Left lung (tissue), 10 donors: ENCODE results near the gene SHD. TPM values are rescaled to one million over a fixed set of nuclear protein-coding genes. Genes with fewer than 3 reads are reported as not detected.
"Not testable (repeated sequence)": the region's sequence is repeated elsewhere in the genome, so short reads cannot be mapped to it uniquely, and the experiment has no call there.

Experiments used
- ATAC-seq: fragments of 200-7000 bp; cut with Tn5 transposase; one replicate; pipeline ENCODE4 v1.9.1; 2020; ENCODE audit warnings: moderate library complexity
- DNase-seq, 4 donors: peaks; one replicate each; pipeline ENCODE4 v3.0.0-alpha.2; 2013 to 2020
- H3K27ac ChIP-seq, 2 donors: fragments of 200-600 bp; sonication (generic) in 1 of 2; one replicate each; pipeline versions ENCODE4 v1.5.0 to v1.8.0; 2020 to 2021
- H3K27me3 ChIP-seq, 2 donors: fragments of 200-600 bp; sonication (generic) in 1 of 2; one replicate each; pipeline versions ENCODE4 v1.5.0 to v1.8.0; 2020 to 2021
- H3K36me3 ChIP-seq, 2 donors: fragments of 200-600 bp; sonication (generic) in 1 of 2; one replicate each; pipeline versions ENCODE4 v1.5.0 to v1.8.0; 2020 to 2021
- H3K4me1 ChIP-seq, 2 donors: fragments of 200-600 bp; one replicate each; pipeline ENCODE4 v1.8.0; 2021
- H3K4me3 ChIP-seq, 2 donors: fragments of 200-600 bp; sonication (generic) in 1 of 2; one replicate each; pipeline versions ENCODE4 v1.5.0 to v1.8.0; 2020 to 2021; ENCODE audit warnings: mild to moderate bottlenecking in 1 of 2
- H3K9me3 ChIP-seq, 2 donors: fragments of 200-600 bp; sonication (generic) in 1 of 2; one replicate each; pipeline versions ENCODE4 v1.5.0 to v1.8.0; 2020 to 2021
- CTCF ChIP-seq, 2 donors: fragments of 200-600 bp; sonication (generic) in 1 of 2; IDR thresholded peaks; one replicate each; pipeline versions ENCODE4 v1.5.0 to v1.8.0; 2021; ENCODE audit warnings: antibody characterized with exemption in 2 of 2
- intact Hi-C, 2 donors: fragments of 100-400 bp; cut with DNase I; formaldehyde crosslinking; loops; one replicate each; pipeline versions ENCODE4 v1.11.2 to v1.14.2; 2022
- polyA plus RNA-seq, 6 donors: library from polyadenylated mRNA; unstranded; fragments of 120-200 nt; gene quantifications; one replicate each; pipeline ENCODE4 v1.2.1, GENCODE V29; 2013; ENCODE audit not compliant: insufficient read length in 6 of 6
- total RNA-seq, 2 donors: library from RNA; stranded (reverse); fragmentation: NEBNext Ultra II Directional; extraction: Animal tissue kit (Norgen Biotek cat#: 25700); gene quantifications; one replicate each; pipeline ENCODE4 v1.2.1, GENCODE V29; 2021
- donor health status: DM: no; HTN: yes; CAD: no.
- donor health status: DM: no; HTN: no; CAD: no.

Gene SHD
- total and polyA plus RNA-seq, 8 donors = 0.21 to 0.28 (median 0.21) TPM; not detected in 3

DNA sequence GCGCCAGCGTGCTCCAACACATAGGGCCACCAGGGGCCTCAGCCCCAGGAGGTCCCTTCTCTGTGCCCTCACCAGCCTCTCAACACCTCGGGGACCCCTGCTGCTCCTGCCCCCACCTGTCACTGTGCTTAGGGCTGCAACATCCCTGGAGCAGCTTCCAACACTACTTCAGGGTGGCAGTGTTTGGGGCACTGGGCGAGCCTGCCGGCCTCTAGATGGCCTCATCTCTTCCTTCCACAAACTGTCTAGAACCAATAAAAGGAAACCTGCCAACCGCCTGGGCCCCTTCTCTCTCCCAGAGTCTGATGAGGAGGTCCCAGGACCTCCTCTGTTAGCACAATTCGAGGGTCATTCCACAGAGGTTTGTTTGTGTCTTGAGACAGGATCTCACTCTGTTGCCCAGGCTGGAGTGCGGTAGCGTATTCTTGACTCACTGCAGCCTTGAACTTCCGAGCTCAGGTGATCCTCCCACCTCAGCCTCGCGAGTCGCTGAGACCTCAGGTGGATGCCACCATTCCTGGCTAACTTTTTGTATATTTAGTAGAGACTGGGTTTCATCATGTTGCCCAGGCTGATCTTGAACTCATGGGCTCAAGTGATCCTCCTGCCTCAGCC lies 10.1 kb upstream of the SHD start:
- Histone ChIP-seq H3K9me3 (no peaks in the 10 kb centered on the region), H3K27me3 (no peaks in the 10 kb centered on the region), H3K4me3 (no peak overlapping the region), H3K4me1 (peaks cover 0 to 10% of the 10 kb centered on the region in 2 donors), H3K36me3 (peaks cover 0 to 88% of the 10 kb centered on the region in 2 donors), H3K27ac (no peak overlapping the region)
- ATAC-seq (no peak), DNase-seq (no peak)
- TF ChIP-seq CTCF (IDR thresholded peaks at IDR 0.05) = no peak
- intact Hi-C loops = no loop called here

GRCh38 chr19:4272894-4273293 lies 6.2 kb upstream of the SHD start:
- DNase-seq (no peak), ATAC-seq (no peak)
- no peaks in the 10 kb centered on the region for H3K4me1 ChIP-seq
- intact Hi-C loops = no loop called here
- H3K27ac ChIP-seq = no peak overlapping the region
- H3K4me3 ChIP-seq = no peak overlapping the region
- H3K9me3 ChIP-seq = no peaks in the 10 kb centered on the region
- peaks cover 0 to 48% of the 10 kb centered on the region in 2 donors for H3K36me3 ChIP-seq
- H3K27me3 ChIP-seq = peaks cover 0 to 12% of the 10 kb centered on the region in 2 donors
- TF ChIP-seq CTCF (IDR thresholded peaks at IDR 0.05) = no peak

GRCh38 chr19:4274321-4274686 lies 4.8 kb upstream of the SHD start:
- H3K9me3 ChIP-seq, H3K27ac ChIP-seq, DNase-seq, H3K4me1 ChIP-seq, intact Hi-C loops, H3K4me3 ChIP-seq, ATAC-seq: not testable (repeated sequence)
- H3K27me3 ChIP-seq = peaks cover 8 to 26% of the 10 kb centered on the region in 2 donors
- H3K36me3 ChIP-seq = peaks cover 0 to 34% of the 10 kb centered on the region in 2 donors

DNA sequence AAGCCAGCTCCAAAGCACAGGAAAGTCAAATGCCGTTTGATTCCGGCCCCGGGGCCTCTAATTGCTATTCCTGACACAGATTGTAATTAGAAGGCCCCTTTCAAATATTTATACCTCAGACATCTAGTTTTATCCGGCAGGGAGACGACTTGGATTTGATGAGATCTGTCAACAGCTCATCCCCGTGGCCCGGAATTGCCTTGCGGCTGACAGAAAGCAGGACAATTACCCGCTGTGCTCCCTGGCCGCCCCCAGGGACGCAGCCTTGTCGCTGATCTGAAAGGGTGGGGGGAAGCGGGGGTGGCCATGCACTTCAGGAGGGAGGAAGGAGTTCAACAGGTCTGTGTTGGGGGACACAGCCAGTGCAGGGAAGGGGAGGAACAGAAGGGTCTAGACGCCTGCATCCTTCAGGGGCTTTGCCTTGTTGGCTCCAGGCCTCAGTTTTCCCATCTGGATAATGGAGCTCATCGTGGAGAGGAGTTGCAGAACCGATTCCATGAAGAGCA lies 1.8 kb upstream of the SHD start:
- ATAC-seq (no peak), DNase-seq (no peak)
- H3K36me3 ChIP-seq = peaks cover 0 to 5% of the 10 kb centered on the region in 2 donors
- H3K27ac ChIP-seq = no peak overlapping the region
- TF ChIP-seq CTCF (IDR thresholded peaks at IDR 0.05) = no peak
- peaks cover 23 to 56% of the 10 kb centered on the region in 2 donors for H3K27me3 ChIP-seq
- H3K4me1 ChIP-seq = peaks cover 8 to 13% of the 10 kb centered on the region in 2 donors
- no peak overlapping the region for H3K4me3 ChIP-seq
- no peaks in the 10 kb centered on the region for H3K9me3 ChIP-seq
- intact Hi-C loops = no loop called here

GRCh38 chr19:4278010-4278409 lies 1.1 kb upstream of the SHD start:
- Histone ChIP-seq H3K27ac (no peak overlapping the region), H3K9me3 (no peaks in the 10 kb centered on the region), H3K4me1 (peaks cover 8 to 13% of the 10 kb centered on the region in 2 donors), H3K27me3 (peaks cover 24 to 63% of the 10 kb centered on the region in 2 donors), H3K36me3 (no peaks in the 10 kb centered on the region), H3K4me3 (no peak overlapping the region)
- TF ChIP-seq CTCF (IDR thresholded peaks at IDR 0.05) = no peak
- intact Hi-C loops = no loop called here
- ATAC-seq (no peak), DNase-seq (no peak)

GRCh38 chr19:4279267-4279529 lies 132 bp downstream of the SHD start:
- no peak for TF ChIP-seq CTCF (IDR thresholded peaks at IDR 0.05)
- Histone ChIP-seq H3K4me3 (no peak overlapping the region), H3K27ac (no peak overlapping the region), H3K36me3 (no peaks in the 10 kb centered on the region), H3K27me3 (peaks cover 28 to 67% of the 10 kb centered on the region in 2 donors), H3K4me1 (peaks cover 8 to 13% of the 10 kb centered on the region in 2 donors), H3K9me3 (no peaks in the 10 kb centered on the region)
- ATAC-seq (no peak), DNase-seq (no peak)
- intact Hi-C loops = no loop called here
